Esophagus (tissue), 2 donors: ENCODE measurements around the gene DYNLT5. TPM values are rescaled to one million over a fixed set of nuclear protein-coding genes. Genes with fewer than 3 reads are reported as not detected.

ENCODE experiments used
- H3K27ac ChIP-seq, 2 donors: one replicate each; pipeline ENCODE4 v1.5.1; 2013; ENCODE audit warnings: low read depth in 2 of 2, mild to moderate bottlenecking in 2 of 2, inconsistent platforms in 1 of 2, low read length in 1 of 2, moderate library complexity in 1 of 2
- H3K27me3 ChIP-seq, 2 donors: one replicate each; pipeline ENCODE4 v1.6.1; 2013; ENCODE audit warnings: low read length in 2 of 2, control low read depth in 1 of 2, mild to moderate bottlenecking in 1 of 2; ENCODE audit not compliant: insufficient read depth in 2 of 2, control insufficient read depth in 1 of 2
- H3K36me3 ChIP-seq, 2 donors: one replicate each; pipeline ENCODE4 v1.6.1; 2013; ENCODE audit warnings: low read length in 1 of 2; ENCODE audit not compliant: control insufficient read depth in 2 of 2, insufficient read depth in 2 of 2
- H3K4me1 ChIP-seq, 2 donors: one replicate each; pipeline ENCODE4 v1.6.1; 2013; ENCODE audit warnings: low read length in 1 of 2; ENCODE audit not compliant: control insufficient read depth in 2 of 2, insufficient read depth in 2 of 2
- H3K4me3 ChIP-seq, 2 donors: one replicate each; pipeline ENCODE4 v1.5.1; 2013; ENCODE audit warnings: low read length in 2 of 2, mild to moderate bottlenecking in 2 of 2, low read depth in 1 of 2, moderate library complexity in 1 of 2
- H3K9me3 ChIP-seq, 2 donors: one replicate each; pipeline ENCODE4 v1.6.1; 2013; ENCODE audit warnings: mild to moderate bottlenecking in 2 of 2, low read depth in 1 of 2, low read length in 1 of 2, moderate library complexity in 1 of 2; ENCODE audit not compliant: control insufficient read depth in 2 of 2, insufficient read depth in 1 of 2
- WGBS, 2 donors: extraction: QIAGEN DNeasy Blood & Tissue Kit; methylation state at CpG; one replicate each; pipeline ENCODE4 v1.1.7; 2013; 5-methylcytosine and 5-hydroxymethylcytosine counted together
- polyA plus RNA-seq, 2 donors: library from polyadenylated mRNA; stranded (reverse); fragments of 200-250 nt; gene quantifications; one replicate each; pipeline ENCODE4 v1.2.3, GENCODE V29; 2013
- donor health status: healthy with polysubstance abuse.
- donor health status: Bipolar disorder and iron deficiency.

DYNLT5 gene
- polyA plus RNA-seq, 2 donors, result 0.18 to 0.57 TPM

DNA sequence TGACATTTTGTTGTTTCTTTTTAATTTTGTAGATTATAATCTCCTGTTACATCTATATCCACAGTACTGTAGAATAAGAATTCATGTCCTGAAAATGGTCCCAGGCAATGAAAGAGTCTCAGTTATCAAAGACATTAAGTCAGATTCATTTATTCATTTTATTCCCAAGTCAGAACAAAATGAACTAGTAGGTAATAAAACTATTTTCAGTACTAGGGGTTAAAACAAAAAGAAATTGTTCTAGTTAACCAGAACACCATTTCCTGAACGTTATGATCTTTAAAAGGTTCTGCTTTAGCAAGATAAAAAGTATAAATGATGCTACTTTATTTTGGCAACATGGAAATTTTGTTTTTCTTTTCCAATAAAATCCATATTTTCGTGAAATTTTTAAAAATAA lies 6.8 kb upstream of the DYNLT5 start:
- Histone ChIP-seq H3K4me1 (no peaks in the 10 kb centered on the region), H3K27me3 (no peaks in the 10 kb centered on the region), H3K36me3 (no peaks in the 10 kb centered on the region), H3K9me3 (no peaks in the 10 kb centered on the region), H3K27ac (no peak overlapping the region), H3K4me3 (no peak overlapping the region)
- 60 to 64% methylated on average over 2 of the region's 2 CpGs for WGBS, 2 donors

DNA sequence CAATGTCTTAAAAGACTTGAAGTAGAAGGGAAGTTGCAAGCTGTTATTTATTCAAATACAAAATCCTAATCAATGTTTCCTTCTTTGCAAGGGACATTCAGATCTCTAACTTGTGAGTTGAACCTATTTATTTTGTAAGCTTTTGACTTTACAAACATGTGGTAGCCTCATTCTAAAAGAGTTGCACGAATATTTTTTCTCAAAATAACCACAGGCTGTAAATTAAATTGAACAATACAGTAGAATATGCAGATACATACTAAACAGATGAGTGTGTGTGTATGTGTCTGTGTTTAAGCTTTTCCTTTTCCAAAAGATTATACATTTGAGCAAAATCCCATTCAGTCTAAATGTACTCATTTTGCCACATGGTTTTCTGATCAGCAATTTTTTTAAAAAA lies 4.8 kb upstream of the DYNLT5 start:
- H3K36me3 ChIP-seq, result no peaks in the 10 kb centered on the region
- no peaks in the 10 kb centered on the region for H3K27me3 ChIP-seq
- 11 to 33% methylated on average over 1 of the region's 1 CpG for WGBS, 2 donors
- peaks cover 0 to 4% of the 10 kb centered on the region in 2 donors for H3K4me1 ChIP-seq
- no peak overlapping the region for H3K4me3 ChIP-seq
- H3K9me3 ChIP-seq, result no peaks in the 10 kb centered on the region
- no peak overlapping the region for H3K27ac ChIP-seq

GRCh38 chr1:66750577-66750976 lies 1.7 kb upstream of the DYNLT5 start:
- Histone ChIP-seq H3K4me1 (peaks cover 4 to 5% of the 10 kb centered on the region in 2 donors), H3K4me3 (no peak overlapping the region), H3K27ac (no peak overlapping the region), H3K36me3 (no peaks in the 10 kb centered on the region), H3K27me3 (peaks cover 0 to 4% of the 10 kb centered on the region in 2 donors), H3K9me3 (no peaks in the 10 kb centered on the region)
- 78 to 84% methylated on average over 3 of the region's 3 CpGs for WGBS, 2 donors

- H3K27ac ChIP-seq, result no peak overlapping the region
- no peaks in the 10 kb centered on the region for H3K9me3 ChIP-seq
- 88 to 89% methylated on average over 4 of the region's 4 CpGs for WGBS, 2 donors
- H3K4me3 ChIP-seq, result no peak overlapping the region
- H3K27me3 ChIP-seq, result peaks cover 0 to 4% of the 10 kb centered on the region in 2 donors
- peaks cover 4 to 5% of the 10 kb centered on the region in 2 donors for H3K4me1 ChIP-seq
- no peaks in the 10 kb centered on the region for H3K36me3 ChIP-seq
Measured at GRCh38 chr1:66751160-66751559, 1.1 kb upstream of the DYNLT5 start.

DNA sequence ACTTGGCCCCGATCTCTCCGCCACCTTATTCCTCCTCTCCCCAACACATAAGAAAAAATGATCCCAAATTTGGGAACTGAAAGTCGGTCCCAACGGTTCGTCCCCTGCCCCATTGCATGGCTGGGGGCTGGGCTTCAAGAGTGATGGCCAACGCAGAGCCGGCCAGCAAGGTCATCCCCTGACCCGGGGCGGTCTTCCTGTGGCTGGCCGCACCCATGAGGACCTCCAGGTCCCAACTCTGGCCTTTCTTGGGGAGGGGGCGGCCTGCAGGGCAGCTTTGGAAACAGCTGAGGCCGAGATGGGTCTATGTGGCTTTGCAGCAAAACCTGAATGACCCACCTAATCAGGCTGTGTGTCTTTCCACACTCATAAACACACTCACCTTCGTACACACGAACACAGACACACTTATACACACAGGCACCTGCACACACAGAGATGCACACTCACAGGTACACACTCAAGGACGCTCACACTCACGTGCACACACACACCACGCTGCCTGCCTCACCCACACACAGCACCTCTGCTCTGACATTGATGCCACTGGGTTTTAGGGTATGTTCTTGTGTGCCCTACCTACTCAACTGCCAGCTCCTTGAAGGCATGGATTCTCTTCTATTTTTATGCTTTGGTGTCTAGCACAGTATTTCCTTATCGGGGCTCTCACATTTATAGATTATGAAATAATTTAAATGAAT lies 562 bp downstream of the DYNLT5 start:
- 42 to 48% methylated on average over 18 of the region's 18 CpGs for WGBS, 2 donors
- Histone ChIP-seq H3K9me3 (no peaks in the 10 kb centered on the region), H3K27me3 (peaks cover 0 to 4% of the 10 kb centered on the region in 2 donors), H3K27ac (no peak overlapping the region), H3K36me3 (no peaks in the 10 kb centered on the region), H3K4me1 (peaks cover 4 to 5% of the 10 kb centered on the region in 2 donors), H3K4me3 (peak overlapping the region; percentile 23 to 38)

DNA sequence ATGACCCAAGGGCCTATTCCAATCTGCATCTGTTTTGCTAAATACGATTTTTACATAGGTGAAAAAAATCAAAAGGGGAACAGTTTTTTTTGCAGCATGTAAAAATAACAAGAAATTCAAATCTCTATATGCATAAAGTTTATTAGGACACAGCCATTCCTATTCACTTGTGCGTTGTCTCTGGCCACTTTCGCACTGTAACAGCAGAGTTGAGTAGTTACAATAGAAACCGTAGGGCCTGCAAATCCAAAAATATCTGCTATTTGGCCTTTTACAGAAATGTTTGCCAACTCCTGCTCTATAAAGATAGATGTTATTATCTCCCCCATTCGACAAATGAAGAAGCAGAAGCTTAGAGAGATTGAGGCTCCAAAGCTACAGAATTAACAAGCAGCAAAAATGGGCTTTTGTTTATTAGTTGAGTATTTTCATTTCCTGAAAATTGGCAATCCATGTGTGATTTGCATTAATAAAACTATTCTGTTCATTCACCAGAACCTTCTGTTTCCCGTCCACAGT lies 5.5 kb downstream of the DYNLT5 start:
- no peak overlapping the region for H3K27ac ChIP-seq
- H3K4me1 ChIP-seq, result peaks cover 0 to 3% of the 10 kb centered on the region in 2 donors
- WGBS, 2 donors, result 74 to 78% methylated on average over 6 of the region's 6 CpGs
- peaks cover 0 to 3% of the 10 kb centered on the region in 2 donors for H3K27me3 ChIP-seq
- H3K36me3 ChIP-seq, result no peaks in the 10 kb centered on the region
- H3K9me3 ChIP-seq, result no peaks in the 10 kb centered on the region
- no peak overlapping the region for H3K4me3 ChIP-seq

- no peaks in the 10 kb centered on the region for H3K4me1 ChIP-seq
- no peaks in the 10 kb centered on the region for H3K27me3 ChIP-seq
- no peaks in the 10 kb centered on the region for H3K36me3 ChIP-seq
- no peak overlapping the region for H3K27ac ChIP-seq
- no peaks in the 10 kb centered on the region for H3K9me3 ChIP-seq
- 71 to 79% methylated on average over 1 of the region's 1 CpG for WGBS, 2 donors
- no peak overlapping the region for H3K4me3 ChIP-seq
Measured at GRCh38 chr1:66758241-66758755, 6.0 kb downstream of the DYNLT5 start.

DNA sequence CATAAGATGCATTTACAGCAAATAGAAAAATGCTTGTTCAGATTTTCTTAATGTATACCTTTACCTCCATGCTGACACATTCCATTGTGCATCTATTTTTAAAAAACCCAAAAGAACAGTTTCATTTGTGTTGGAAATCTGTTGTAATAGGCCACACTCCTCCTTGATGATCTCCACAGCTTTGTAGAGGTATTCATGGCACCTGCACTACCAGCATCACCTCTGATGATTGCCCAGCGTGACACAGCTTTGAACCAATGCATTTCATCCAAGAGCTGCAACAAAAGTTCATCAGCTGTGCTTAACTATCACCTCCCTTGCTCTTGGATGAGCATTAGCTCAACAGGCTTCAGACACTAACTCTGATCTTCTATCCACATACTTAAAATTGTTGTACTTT lies 8.2 kb downstream of the DYNLT5 start:
- 85 to 94% methylated on average over 1 of the region's 1 CpG for WGBS, 2 donors
- Histone ChIP-seq H3K36me3 (no peaks in the 10 kb centered on the region), H3K27ac (no peak overlapping the region), H3K9me3 (no peaks in the 10 kb centered on the region), H3K4me3 (no peak overlapping the region), H3K4me1 (no peaks in the 10 kb centered on the region), H3K27me3 (no peaks in the 10 kb centered on the region)

GRCh38 chr1:66761221-66761620 lies 9.0 kb downstream of the DYNLT5 start:
- Histone ChIP-seq H3K27ac (no peak overlapping the region), H3K27me3 (no peaks in the 10 kb centered on the region), H3K36me3 (no peaks in the 10 kb centered on the region), H3K9me3 (no peaks in the 10 kb centered on the region), H3K4me1 (no peaks in the 10 kb centered on the region), H3K4me3 (no peak overlapping the region)
- WGBS, 2 donors, result 81% methylated on average over 2 of the region's 2 CpGs
